GM19438 (cell line): ENCODE data around the gene ARHGAP18.

Source experiments
- ATAC-seq: cut with Tn5 transposase; IDR thresholded peaks from one replicate; pipeline ENCODE4 v1.9.1; 2021; ENCODE audit warnings: low read depth; ENCODE audit not compliant: unreplicated experiment

The ARHGAP18 gene

GRCh38 chr6:129645830-129646579 is 64.0 kb downstream of the ARHGAP18 start:
- ATAC-seq = no peak

GRCh38 chr6:129645106-129645829 is 64.7 kb downstream of the ARHGAP18 start:
- ATAC-seq = no peak

DNA sequence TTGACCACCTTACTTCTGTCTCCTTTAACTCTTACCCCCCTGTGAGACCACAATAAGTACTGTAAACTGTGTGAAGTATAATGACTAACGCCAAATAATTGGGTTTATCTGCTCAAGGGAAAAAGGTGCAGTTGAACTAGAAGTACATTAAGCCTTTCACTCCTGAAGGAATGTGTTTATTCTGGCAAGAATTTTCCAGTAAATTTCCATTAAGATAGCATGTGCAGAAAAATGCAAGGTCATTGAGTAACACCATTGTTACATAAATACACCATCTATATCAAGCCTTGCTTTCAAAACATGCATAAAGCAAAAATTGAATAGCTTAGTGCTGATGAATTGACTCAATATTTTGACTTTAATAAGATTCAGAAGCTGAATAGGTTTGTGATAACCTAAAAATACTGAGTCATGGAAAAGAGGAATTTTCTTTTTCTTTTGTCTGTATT is 65.4 kb downstream of the ARHGAP18 start:
- ATAC-seq = no peak

- ATAC-seq = no peak
Observed at GRCh38 chr6:129643968-129644367, 66.0 kb downstream of the ARHGAP18 start.

- ATAC-seq = no peak
Observed at GRCh38 chr6:129643176-129643575, 66.8 kb downstream of the ARHGAP18 start.

GRCh38 chr6:129642322-129642721 is 67.7 kb downstream of the ARHGAP18 start:
- no peak for ATAC-seq

- no peak for ATAC-seq
Observed at GRCh38 chr6:129641344-129641743, 68.6 kb downstream of the ARHGAP18 start.

GRCh38 chr6:129638686-129639085 is 71.3 kb downstream of the ARHGAP18 start:
- no peak for ATAC-seq

- no peak for ATAC-seq
Observed at GRCh38 chr6:129638055-129638684, 71.8 kb downstream of the ARHGAP18 start.

GRCh38 chr6:129637340-129638054 is 72.5 kb downstream of the ARHGAP18 start:
- no peak for ATAC-seq

- no peak for ATAC-seq
Observed at GRCh38 chr6:129635396-129636130, 74.4 kb downstream of the ARHGAP18 start.

DNA sequence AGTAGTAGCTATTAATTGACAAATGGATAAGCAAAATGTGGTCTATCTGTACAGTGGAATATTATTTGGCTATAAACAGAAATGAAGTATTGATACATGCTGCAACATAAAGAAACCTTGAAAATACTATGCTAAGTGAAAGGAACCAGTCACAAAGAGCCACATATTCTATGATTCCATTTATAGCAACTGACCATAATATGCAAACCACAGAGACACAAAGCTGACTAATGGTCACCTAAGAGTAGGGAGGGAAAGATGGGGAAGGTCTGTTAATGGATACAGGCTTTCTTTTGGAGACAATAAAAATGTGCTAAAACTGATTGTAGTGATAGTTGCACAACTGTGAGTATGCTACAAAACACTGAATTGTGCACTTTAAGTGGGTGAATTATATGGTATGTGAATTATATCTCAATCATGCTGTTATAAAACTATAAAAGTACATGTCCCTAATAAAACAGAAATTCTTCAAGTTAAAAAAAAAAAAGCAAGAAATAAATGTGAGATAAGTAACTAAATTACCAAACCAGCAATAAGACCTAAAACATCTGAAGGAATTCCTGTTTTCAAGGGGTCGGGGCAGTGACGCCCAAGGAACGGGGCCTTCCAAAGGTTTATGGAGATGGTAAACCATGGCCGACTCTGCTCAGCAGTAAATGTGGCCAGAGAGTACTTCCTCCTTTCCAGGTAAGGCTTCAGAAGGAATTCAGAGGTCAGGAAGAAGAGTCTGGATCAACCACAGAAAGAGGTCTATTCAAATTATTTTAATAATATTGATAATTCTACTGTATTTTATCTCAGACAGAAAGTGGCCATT is 75.4 kb downstream of the ARHGAP18 start:
- no peak for ATAC-seq

- no peak for ATAC-seq
Observed at GRCh38 chr6:129633529-129633928, 76.4 kb downstream of the ARHGAP18 start.

- ATAC-seq = no peak
Observed at GRCh38 chr6:129632172-129632613, 77.8 kb downstream of the ARHGAP18 start.

- ATAC-seq = no peak
Observed at GRCh38 chr6:129631070-129631469, 78.9 kb downstream of the ARHGAP18 start.

- no peak for ATAC-seq
Observed at GRCh38 chr6:129630596-129630995, 79.4 kb downstream of the ARHGAP18 start.

DNA sequence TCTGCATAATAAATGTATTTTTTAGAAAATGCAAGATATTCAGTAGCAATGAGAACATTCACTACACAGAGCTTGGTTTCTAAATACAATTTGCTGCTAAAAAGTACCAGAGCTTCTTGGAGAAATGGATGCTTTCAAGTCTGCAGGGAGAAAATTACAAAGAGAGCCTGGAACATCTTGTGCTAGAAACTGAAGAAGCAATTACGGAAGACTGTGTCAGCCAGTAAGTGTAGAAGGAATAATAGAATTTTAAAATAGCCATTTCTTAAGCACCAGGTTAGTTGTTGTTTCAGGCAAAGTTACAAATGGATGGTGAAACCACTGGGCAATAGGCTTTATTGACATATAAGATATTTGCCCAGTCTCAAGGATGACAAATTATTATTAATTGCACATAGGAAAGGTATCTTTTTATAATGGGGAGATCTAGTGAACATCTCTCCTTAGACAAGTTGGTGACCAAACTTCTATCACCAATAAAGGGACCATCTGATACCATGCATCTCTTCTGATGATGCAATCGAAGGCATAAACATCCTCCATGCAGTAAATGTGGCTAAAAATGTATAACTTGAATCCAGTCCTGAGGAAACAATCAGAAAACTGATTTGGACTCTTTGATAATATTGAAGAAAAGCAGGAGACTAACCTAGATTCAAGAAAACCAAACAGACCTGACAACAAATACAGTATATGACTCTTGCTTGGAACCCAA is 81.7 kb downstream of the ARHGAP18 start:
- ATAC-seq = no peak

DNA sequence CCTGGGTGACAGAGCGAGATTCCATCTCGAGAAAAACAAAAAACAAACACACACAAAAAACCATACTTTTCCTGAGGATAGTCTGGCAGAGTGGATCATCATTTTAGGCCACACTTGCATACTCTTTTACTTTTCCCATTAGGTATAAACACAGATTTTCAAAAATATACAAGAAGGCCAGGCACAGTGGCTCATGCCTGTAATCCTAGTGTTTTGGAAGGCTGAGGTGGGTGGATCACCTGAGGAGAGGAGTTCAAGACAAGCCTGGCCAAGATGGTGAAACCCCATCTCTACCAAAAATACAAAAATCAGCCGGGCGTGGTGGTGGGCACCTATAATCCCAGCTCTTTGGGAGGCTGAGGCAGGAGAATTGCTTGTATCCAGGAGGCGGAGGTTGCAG is 85.5 kb downstream of the ARHGAP18 start:
- no peak for ATAC-seq
